ENCODE results near the gene KIAA0408. TPM values are rescaled to one million over a fixed set of nuclear protein-coding genes. Genes with fewer than 3 reads are reported as not detected.
"Not testable (repeated sequence)": the region's sequence is repeated elsewhere in the genome, so short reads cannot be mapped to it uniquely, and the experiment has no call there.

Gene KIAA0408
- total and polyA plus RNA-seq, 4 donors = 0.07 to 0.28 TPM; not detected in 2

GRCh38 chr6:127423921-127424320 lies 35.3 kb downstream of the KIAA0408 start:
- TF ChIP-seq HNF4A (conservative IDR thresholded peaks at IDR 0.05) = no peak
- no peak for DNase-seq (ENCODE audit: low spot score)
- Histone ChIP-seq H3K27ac (ENCODE audit: low read depth in 1 of 2, low read length in 2 of 2) (no peak overlapping the region), H3K36me3 (ENCODE audit: control insufficient read depth in 4 of 4, insufficient read depth in 3 of 4, low read depth in 1 of 4, low read length in 3 of 4) (no peaks in the 10 kb centered on the region), H3K4me1 (ENCODE audit: control insufficient read depth in 4 of 4, insufficient read depth in 4 of 4, low read length in 3 of 4) (no peaks in the 10 kb centered on the region), H3K4me3 (ENCODE audit: low read depth in 1 of 3, low read length in 3 of 3) (no peak overlapping the region), H3K9me3 (ENCODE audit: control insufficient read depth in 4 of 4, low read length in 3 of 4) (no peaks in the 10 kb centered on the region), H3K27me3 (ENCODE audit: control insufficient read depth in 4 of 4, insufficient read depth in 4 of 4, low read length in 3 of 4) (no peaks in the 10 kb centered on the region), H3K9ac (ENCODE audit: low read depth in 1 of 2, low read length in 2 of 2) (no peak overlapping the region)
- 68% methylated on average over 2 of the region's 2 CpGs for WGBS

GRCh38 chr6:127421164-127421563 lies 38.0 kb downstream of the KIAA0408 start:
- H3K27me3 ChIP-seq (ENCODE audit: control insufficient read depth in 4 of 4, insufficient read depth in 4 of 4, low read length in 3 of 4); H3K36me3 ChIP-seq (ENCODE audit: control insufficient read depth in 4 of 4, insufficient read depth in 3 of 4, low read depth in 1 of 4, low read length in 3 of 4); H3K27ac ChIP-seq (ENCODE audit: low read depth in 1 of 2, low read length in 2 of 2); H3K9ac ChIP-seq (ENCODE audit: low read depth in 1 of 2, low read length in 2 of 2); DNase-seq (ENCODE audit: low spot score); H3K4me1 ChIP-seq (ENCODE audit: control insufficient read depth in 4 of 4, insufficient read depth in 4 of 4, low read length in 3 of 4); H3K4me3 ChIP-seq (ENCODE audit: low read depth in 1 of 3, low read length in 3 of 3); H3K9me3 ChIP-seq (ENCODE audit: control insufficient read depth in 4 of 4, low read length in 3 of 4): not testable (repeated sequence)
- WGBS = 84% methylated on average over 3 of the region's 3 CpGs

- H3K27me3 ChIP-seq (ENCODE audit: control insufficient read depth in 4 of 4, insufficient read depth in 4 of 4, low read length in 3 of 4) = no peaks in the 10 kb centered on the region
- H3K4me3 ChIP-seq (ENCODE audit: low read depth in 1 of 3, low read length in 3 of 3) = no peak overlapping the region
- H3K9me3 ChIP-seq (ENCODE audit: control insufficient read depth in 4 of 4, low read length in 3 of 4) = no peaks in the 10 kb centered on the region
- TF ChIP-seq FOXA1 (IDR thresholded peaks at IDR 0.05) (no peak), CTCF (IDR thresholded peaks at IDR 0.05; ENCODE audit: low read depth, low read length, missing input control) (peak; percentile 43), JUND (IDR thresholded peaks at IDR 0.05) (peak; percentile 90 to 91), HNF4A (conservative IDR thresholded peaks at IDR 0.05) (peak in 1 of 2 donors; percentile 36), ZBTB33 (IDR thresholded peaks at IDR 0.05) (no peak), RAD21 (IDR thresholded peaks at IDR 0.05) (peak; percentile 79 to 84), MAX (IDR thresholded peaks at IDR 0.05) (no peak), YY1 (IDR thresholded peaks at IDR 0.05) (no peak), ATF3 (IDR thresholded peaks at IDR 0.05) (peak; percentile 55), FOXA2 (IDR thresholded peaks at IDR 0.05) (peak; percentile 4)
- DNase-seq (ENCODE audit: low spot score) = no peak
- no peaks in the 10 kb centered on the region for H3K4me1 ChIP-seq (ENCODE audit: control insufficient read depth in 4 of 4, insufficient read depth in 4 of 4, low read length in 3 of 4)
- H3K27ac ChIP-seq (ENCODE audit: low read depth in 1 of 2, low read length in 2 of 2) = no peak overlapping the region
- H3K9ac ChIP-seq (ENCODE audit: low read depth in 1 of 2, low read length in 2 of 2) = no peak overlapping the region
- H3K36me3 ChIP-seq (ENCODE audit: control insufficient read depth in 4 of 4, insufficient read depth in 3 of 4, low read depth in 1 of 4, low read length in 3 of 4) = no peaks in the 10 kb centered on the region
- under 1% methylated on average over 2 of the region's 2 CpGs for WGBS
These were observed 38.6 kb downstream of the KIAA0408 start for GRCh38 chr6:127420556-127420955.
